Gastroesophageal sphincter (tissue), 4 donors: ENCODE results near the gene STARD9. TPM values are rescaled to one million over a fixed set of nuclear protein-coding genes. Genes with fewer than 3 reads are reported as not detected.

Source experiments
- ATAC-seq: fragments of 150-250 bp; one replicate; pipeline ENCODE4 v1.9.1; 2016; ENCODE audit warnings: mild to moderate bottlenecking, moderate library complexity
- H3K27ac ChIP-seq, 4 donors: fragments of 200-600 bp; sonication (generic) in 3 of 4; 1 replicate in 3 of 4; 2 replicates in 1 of 4; pipeline ENCODE4 v1.5.1; 2016 to 2019
- H3K27me3 ChIP-seq: fragments of 200-600 bp; sonication (generic); one replicate; pipeline ENCODE4 v1.5.1; 2019
- H3K36me3 ChIP-seq, 2 donors: fragments of 200-600 bp; sonication (generic); one replicate each; pipeline ENCODE4 v1.5.1; 2019; ENCODE audit warnings: control low read depth in 1 of 2
- H3K4me1 ChIP-seq, 3 donors: fragments of 200-600 bp; sonication (generic); 1 replicate in 2 of 3; 2 replicates in 1 of 3; pipeline ENCODE4 v1.5.1; 2016 to 2019; ENCODE audit warnings: control low read depth in 2 of 3
- H3K4me3 ChIP-seq, 2 donors: fragments of 200-600 bp; sonication (generic); one replicate each; pipeline ENCODE4 v1.5.1; 2019; ENCODE audit warnings: mild to moderate bottlenecking in 1 of 2, moderate library complexity in 1 of 2
- H3K9me3 ChIP-seq, 3 donors: fragments of 200-600 bp; sonication (generic); one replicate each; pipeline ENCODE4 v1.5.1; 2017 to 2019; ENCODE audit warnings: control low read depth in 2 of 3
- CTCF ChIP-seq, 4 experiments: fragments of 200-600 bp in 2 of 4; fragments of 450-650 bp in 2 of 4; sonication (generic) in 1 of 4; IDR thresholded peaks; one replicate each; pipeline ENCODE4 v1.5.1; 2017 to 2019; ENCODE audit warnings: antibody characterized with exemption in 4 of 4, mild to moderate bottlenecking in 2 of 4, moderate library complexity in 2 of 4
- EP300 ChIP-seq: sonication (generic); formaldehyde crosslinking; IDR thresholded peaks from one replicate; pipeline ENCODE4 v1.6.1; 2017; ENCODE audit warnings: antibody characterized with exemption, mild to moderate bottlenecking
- POLR2A ChIP-seq, 2 donors: fragments of 450-650 bp; IDR thresholded peaks; one replicate each; pipeline ENCODE4 v1.6.1; 2017; ENCODE audit warnings: antibody characterized with exemption in 2 of 2, mild to moderate bottlenecking in 2 of 2, moderate library complexity in 1 of 2
- POLR2AphosphoS5 ChIP-seq: sonication (generic); formaldehyde crosslinking; IDR thresholded peaks from one replicate; pipeline ENCODE4 v1.6.1; 2017; ENCODE audit warnings: antibody characterized with exemption
- WGBS, 2 donors: methylation state at CpG; one replicate each; pipeline ENCODE4 v1.1.5; 2018; ENCODE audit warnings: low coverage in 1 of 2; 5-methylcytosine and 5-hydroxymethylcytosine counted together
- total RNA-seq, 4 donors: library from RNA; depleted of rRNA; stranded (reverse); fragments of >200 nt; gene quantifications; one replicate each; pipeline ENCODE4 v1.1.0, GENCODE V29; 2016

Gene STARD9
- total RNA-seq, 4 donors from 2014 or later: 15.5 to 78.4 (median 29.1) TPM

GRCh38 chr15:42693496-42693895 lies 118.1 kb downstream of the STARD9 start:
- peaks cover 0 to 6% (median 0%) of the 10 kb centered on the region in 3 donors for H3K4me1 ChIP-seq
- no peaks in the 10 kb centered on the region for H3K27me3 ChIP-seq
- H3K27ac ChIP-seq: no peak overlapping the region
- ATAC-seq: no peak
- WGBS, 2 donors: no CpG with 5 or more reads among the region's 6 CpGs
- TF ChIP-seq EP300 (no peak), POLR2A (IDR thresholded peaks at IDR 0.05) (no peak), POLR2AphosphoS5 (no peak), CTCF (IDR thresholded peaks at IDR 0.05) (no peak)
- H3K36me3 ChIP-seq: peaks cover 0 to 100% of the 10 kb centered on the region in 2 donors
- H3K4me3 ChIP-seq: no peak overlapping the region
- no peaks in the 10 kb centered on the region for H3K9me3 ChIP-seq

DNA sequence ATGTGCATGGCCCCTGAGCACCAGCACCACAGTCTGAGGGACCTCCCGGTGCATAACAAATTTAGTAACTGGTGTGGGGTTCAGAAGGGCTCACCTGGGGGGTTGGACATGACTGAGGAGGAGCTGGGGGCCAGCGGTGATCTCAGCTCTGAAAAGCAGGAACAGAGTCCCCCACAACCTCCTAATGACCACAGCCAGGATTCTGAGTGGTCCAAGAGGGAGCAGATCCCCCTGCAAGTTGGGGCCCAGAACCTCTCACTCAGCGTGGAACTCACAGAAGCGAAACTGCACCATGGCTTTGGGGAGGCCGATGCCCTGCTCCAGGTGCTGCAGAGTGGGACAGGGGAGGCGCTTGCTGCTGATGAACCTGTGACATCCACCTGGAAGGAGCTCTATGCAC lies 118.5 kb downstream of the STARD9 start:
- H3K27ac ChIP-seq: no peak overlapping the region
- TF ChIP-seq POLR2A (IDR thresholded peaks at IDR 0.05) (no peak), EP300 (no peak), CTCF (IDR thresholded peaks at IDR 0.05) (no peak), POLR2AphosphoS5 (no peak)
- no peak for ATAC-seq
- no peaks in the 10 kb centered on the region for H3K9me3 ChIP-seq
- no peaks in the 10 kb centered on the region for H3K27me3 ChIP-seq
- peaks cover 0 to 100% of the 10 kb centered on the region in 2 donors for H3K36me3 ChIP-seq
- peaks cover 0 to 6% (median 0%) of the 10 kb centered on the region in 3 donors for H3K4me1 ChIP-seq
- WGBS, 2 donors: 93 to 100% methylated on average over 1 to 3 of the region's 6 CpGs
- H3K4me3 ChIP-seq: no peak overlapping the region

DNA sequence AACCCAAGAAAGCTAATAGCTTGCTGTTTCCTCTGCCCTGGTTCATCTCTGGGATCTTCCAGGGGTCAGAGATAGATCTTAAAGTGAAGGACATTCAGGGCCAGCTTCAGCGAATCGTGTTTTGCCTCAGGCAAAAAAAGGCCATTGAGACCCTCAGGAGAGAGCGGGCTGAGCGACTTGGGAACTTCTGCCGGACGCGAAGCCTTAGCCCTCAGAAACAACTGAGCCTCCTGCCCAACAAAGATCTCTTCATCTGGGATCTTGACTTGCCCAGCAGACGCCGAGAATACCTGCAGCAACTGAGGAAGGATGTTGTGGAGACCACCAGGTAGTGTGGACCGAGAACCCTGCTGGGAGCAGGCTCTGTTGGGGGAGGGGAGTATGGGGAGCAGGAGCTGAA lies 119.0 kb downstream of the STARD9 start:
- Histone ChIP-seq H3K27ac (no peak overlapping the region), H3K4me1 (peaks cover 0 to 6% (median 0%) of the 10 kb centered on the region in 3 donors), H3K27me3 (no peaks in the 10 kb centered on the region), H3K36me3 (peaks cover 0 to 99% of the 10 kb centered on the region in 2 donors), H3K4me3 (no peak overlapping the region), H3K9me3 (no peaks in the 10 kb centered on the region)
- no peak for ATAC-seq
- no peak for TF ChIP-seq POLR2AphosphoS5
- no peak for TF ChIP-seq EP300
- TF ChIP-seq POLR2A (IDR thresholded peaks at IDR 0.05): no peak
- no peak for TF ChIP-seq CTCF (IDR thresholded peaks at IDR 0.05)
- WGBS, 2 donors: 93 to 95% methylated on average over 8 to 9 of the region's 10 CpGs

- Histone ChIP-seq H3K4me3 (no peak overlapping the region), H3K27me3 (no peaks in the 10 kb centered on the region), H3K27ac (no peak overlapping the region), H3K36me3 (peaks cover 0 to 99% of the 10 kb centered on the region in 2 donors), H3K9me3 (no peaks in the 10 kb centered on the region), H3K4me1 (peaks cover 0 to 6% (median 0%) of the 10 kb centered on the region in 3 donors)
- no peak for TF ChIP-seq POLR2AphosphoS5
- TF ChIP-seq POLR2A (IDR thresholded peaks at IDR 0.05): no peak
- peak in 1 of 4 experiments; percentile 6 for TF ChIP-seq CTCF (IDR thresholded peaks at IDR 0.05)
- TF ChIP-seq EP300: no peak
- 71 to 83% methylated on average over 2 to 5 of the region's 6 CpGs for WGBS, 2 donors
- ATAC-seq: no peak
Observed at GRCh38 chr15:42695527-42696071, 120.2 kb downstream of the STARD9 start.

- H3K4me3 ChIP-seq: no peak overlapping the region
- H3K27ac ChIP-seq: no peak overlapping the region
- 74 to 77% methylated on average over 3 to 5 of the region's 5 CpGs for WGBS, 2 donors
- no peaks in the 10 kb centered on the region for H3K27me3 ChIP-seq
- ATAC-seq: no peak
- no peaks in the 10 kb centered on the region for H3K9me3 ChIP-seq
- TF ChIP-seq EP300 (no peak), POLR2A (IDR thresholded peaks at IDR 0.05) (no peak)
- peaks cover 0 to 6% (median 0%) of the 10 kb centered on the region in 3 donors for H3K4me1 ChIP-seq
- peaks cover 0 to 99% of the 10 kb centered on the region in 2 donors for H3K36me3 ChIP-seq
Observed at GRCh38 chr15:42696626-42697025, 121.2 kb downstream of the STARD9 start.
